PC-3 (cell line): ENCODE data around the gene BAX. TPM values are rescaled to one million over a fixed set of nuclear protein-coding genes. Genes with fewer than 3 reads are reported as not detected.

Experiments
- ATAC-seq: fragments of 200-7000 bp; cut with Tn5 transposase; 2 replicates; pipeline ENCODE4 v1.9.1; 2020; ENCODE audit warnings: mild to moderate bottlenecking, moderate library complexity
- BruUV-seq: library from RNA; stranded (reverse); fragments of 400-500 nt; replicated peaks from 2 replicates; lab custom pipeline; 2021; lab: Mats Ljungman, UMichigan
- CTCF ChIA-PET: fragments of 300-600 bp; sonication (Branson Sonifier 250); formaldehyde crosslinking; loops from one replicate; lab custom pipeline; 2022; ENCODE audit warnings: antibody characterized with exemption; lab: Charles Lee
- POLR2A ChIA-PET: fragments of 300-600 bp; sonication (Branson Sonifier 250); formaldehyde crosslinking; loops from one replicate; lab custom pipeline; 2022; ENCODE audit warnings: antibody characterized with exemption; ENCODE audit not compliant: unreplicated experiment; lab: Charles Lee
- DNase-seq: peaks from one replicate; pipeline ENCODE4 v3.0.0-alpha.2; 2015
- H2AFZ ChIP-seq: fragments of 300-600 bp; sonication (generic); 2 replicates; pipeline ENCODE4 v1.6.0; 2016; ENCODE audit warnings: antibody characterized with exemption, low read length
- H3F3A ChIP-seq: fragments of 300-600 bp; sonication (generic); one replicate; pipeline ENCODE4 v1.6.0; 2017; ENCODE audit warnings: antibody characterized with exemption, low read length, control low read depth, mild to moderate bottlenecking; ENCODE audit not compliant: unreplicated experiment
- H3K27ac ChIP-seq: fragments of 300-600 bp; sonication (generic); 2 replicates; pipeline ENCODE4 v1.5.1; 2016; ENCODE audit warnings: mild to moderate bottlenecking, low read length
- H3K27me3 ChIP-seq: fragments of 300-600 bp; sonication (generic); 2 replicates; pipeline ENCODE4 v1.6.1; 2016; ENCODE audit warnings: low read length, mixed read lengths
- H3K36me3 ChIP-seq: fragments of 300-600 bp; sonication (generic); 2 replicates; pipeline ENCODE4 v1.6.1; 2016; ENCODE audit warnings: low read depth, mixed run types, low read length, mixed read lengths
- H3K4me1 ChIP-seq: fragments of 300-600 bp; sonication (generic); 2 replicates; pipeline ENCODE4 v1.5.1; 2016; ENCODE audit warnings: low read length; ENCODE audit not compliant: insufficient read depth
- H3K4me2 ChIP-seq: fragments of 300-600 bp; sonication (generic); 2 replicates; pipeline ENCODE4 v1.6.0; 2016; ENCODE audit warnings: low read length
- H3K4me3 ChIP-seq: fragments of 300-600 bp; sonication (generic); 2 replicates; pipeline ENCODE4 v1.5.1; 2016; ENCODE audit warnings: mild to moderate bottlenecking, low read length, mixed read lengths
- H3K79me2 ChIP-seq: fragments of 300-600 bp; sonication (generic); 2 replicates; pipeline ENCODE4 v1.6.1; 2017; ENCODE audit warnings: low read length, mixed read lengths
- H3K9ac ChIP-seq: fragments of 300-600 bp; sonication (generic); 2 replicates; pipeline ENCODE4 v1.6.0; 2016; ENCODE audit warnings: mild to moderate bottlenecking, low read length
- H3K9me2 ChIP-seq: fragments of 300-600 bp; sonication (generic); replicated peaks from 2 replicates; pipeline ENCODE4 v1.6.1; 2016; ENCODE audit warnings: mixed run types, low read length, mixed read lengths
- H3K9me3 ChIP-seq: fragments of 300-600 bp; sonication (generic); 2 replicates; pipeline ENCODE4 v1.6.1; 2016; ENCODE audit warnings: low read length, mixed read lengths
- H4K20me1 ChIP-seq: fragments of 300-600 bp; sonication (generic); 2 replicates; pipeline ENCODE4 v1.6.1; 2016; ENCODE audit warnings: low read length, mixed read lengths
- EZH2 ChIP-seq: fragments of 300-600 bp; sonication (generic); IDR thresholded peaks from one replicate; pipeline ENCODE4 v1.6.1; 2017; ENCODE audit warnings: antibody characterized with exemption, mild to moderate bottlenecking, low read length; ENCODE audit not compliant: unreplicated experiment
- EZH2phosphoT487 ChIP-seq: fragments of 300-600 bp; sonication (generic); IDR thresholded peaks from 2 replicates; pipeline ENCODE4 v1.6.1; 2018; ENCODE audit warnings: mild to moderate bottlenecking, antibody characterized with exemption, low read length, borderline replicate concordance
- intact Hi-C: fragments of 100-400 bp; cut with micrococcal nuclease; formaldehyde crosslinking; loops from 2 replicates; pipeline ENCODE4 v1.9.0; 2023
- total RNA-seq: library from RNA; depleted of rRNA; stranded (reverse); fragments of >200 nt; gene quantifications from 2 replicates; pipeline ENCODE4 v1.2.3, GENCODE V29; 2014
- TF ChIP-seq, protein P1 (sequence below): fragments of 300-600 bp; sonication (generic); conservative IDR thresholded peaks from 2 replicates; pipeline ENCODE4 v1.5.1; 2017; ENCODE audit warnings: antibody characterized with exemption, low read depth, mild to moderate bottlenecking, low read length

The BAX gene
- total RNA-seq, 1 experiment from 2014 or later = 44.8 TPM

DNA sequence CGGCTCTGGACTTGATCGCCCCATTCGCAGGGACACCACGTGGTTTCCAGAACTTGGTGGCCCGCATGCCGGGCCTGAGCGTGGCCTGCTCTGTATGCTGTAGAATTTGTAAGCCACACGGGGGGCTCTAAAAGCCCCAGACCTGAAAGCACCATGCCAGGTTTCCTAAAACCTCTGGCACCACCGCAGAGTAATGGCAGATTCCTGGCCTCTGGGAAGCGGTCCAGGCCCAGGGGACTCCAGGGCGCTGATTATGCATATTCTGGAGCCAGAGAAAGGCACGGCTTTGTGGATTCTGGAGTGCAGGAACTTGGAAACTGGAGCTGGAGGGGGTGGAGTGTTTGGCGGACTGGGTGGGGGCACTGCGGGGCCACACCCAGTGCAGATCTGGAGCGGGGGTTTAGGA is 14.1 kb downstream of the BAX start:
- no TSS peak for BruUV-seq
- Histone ChIP-seq H3K9ac (no peak overlapping the region), H2AFZ (no peak overlapping the region), H3K36me3 (peaks cover 17% of the 10 kb centered on the region; the same call in 1 of the 2 replicates), H3K9me2 (no peaks in the 10 kb centered on the region), H3K79me2 (peaks cover 14% of the 10 kb centered on the region), H3K4me1 (peaks cover 17% of the 10 kb centered on the region), H3K27me3 (no peaks in the 10 kb centered on the region), H3K4me2 (no peak overlapping the region), H3K4me3 (no peak overlapping the region), H4K20me1 (0 out of 2 replicates have a peak, but pooled peaks cover 5% of the 10 kb centered on the region), H3F3A (peaks cover 5% of the 10 kb centered on the region), H3K9me3 (no peaks in the 10 kb centered on the region), H3K27ac (no peak overlapping the region)
- no peak for DNase-seq
- ChIA-PET POLR2A (no interaction called here), CTCF (no interaction called here)
- ATAC-seq = no peak
- intact Hi-C loops = no loop called here
- TF ChIP-seq, protein P1, sequence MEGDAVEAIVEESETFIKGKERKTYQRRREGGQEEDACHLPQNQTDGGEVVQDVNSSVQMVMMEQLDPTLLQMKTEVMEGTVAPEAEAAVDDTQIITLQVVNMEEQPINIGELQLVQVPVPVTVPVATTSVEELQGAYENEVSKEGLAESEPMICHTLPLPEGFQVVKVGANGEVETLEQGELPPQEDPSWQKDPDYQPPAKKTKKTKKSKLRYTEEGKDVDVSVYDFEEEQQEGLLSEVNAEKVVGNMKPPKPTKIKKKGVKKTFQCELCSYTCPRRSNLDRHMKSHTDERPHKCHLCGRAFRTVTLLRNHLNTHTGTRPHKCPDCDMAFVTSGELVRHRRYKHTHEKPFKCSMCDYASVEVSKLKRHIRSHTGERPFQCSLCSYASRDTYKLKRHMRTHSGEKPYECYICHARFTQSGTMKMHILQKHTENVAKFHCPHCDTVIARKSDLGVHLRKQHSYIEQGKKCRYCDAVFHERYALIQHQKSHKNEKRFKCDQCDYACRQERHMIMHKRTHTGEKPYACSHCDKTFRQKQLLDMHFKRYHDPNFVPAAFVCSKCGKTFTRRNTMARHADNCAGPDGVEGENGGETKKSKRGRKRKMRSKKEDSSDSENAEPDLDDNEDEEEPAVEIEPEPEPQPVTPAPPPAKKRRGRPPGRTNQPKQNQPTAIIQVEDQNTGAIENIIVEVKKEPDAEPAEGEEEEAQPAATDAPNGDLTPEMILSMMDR = no peak
- TF ChIP-seq EZH2phosphoT487 = no peak
- TF ChIP-seq EZH2 = no peak

DNA sequence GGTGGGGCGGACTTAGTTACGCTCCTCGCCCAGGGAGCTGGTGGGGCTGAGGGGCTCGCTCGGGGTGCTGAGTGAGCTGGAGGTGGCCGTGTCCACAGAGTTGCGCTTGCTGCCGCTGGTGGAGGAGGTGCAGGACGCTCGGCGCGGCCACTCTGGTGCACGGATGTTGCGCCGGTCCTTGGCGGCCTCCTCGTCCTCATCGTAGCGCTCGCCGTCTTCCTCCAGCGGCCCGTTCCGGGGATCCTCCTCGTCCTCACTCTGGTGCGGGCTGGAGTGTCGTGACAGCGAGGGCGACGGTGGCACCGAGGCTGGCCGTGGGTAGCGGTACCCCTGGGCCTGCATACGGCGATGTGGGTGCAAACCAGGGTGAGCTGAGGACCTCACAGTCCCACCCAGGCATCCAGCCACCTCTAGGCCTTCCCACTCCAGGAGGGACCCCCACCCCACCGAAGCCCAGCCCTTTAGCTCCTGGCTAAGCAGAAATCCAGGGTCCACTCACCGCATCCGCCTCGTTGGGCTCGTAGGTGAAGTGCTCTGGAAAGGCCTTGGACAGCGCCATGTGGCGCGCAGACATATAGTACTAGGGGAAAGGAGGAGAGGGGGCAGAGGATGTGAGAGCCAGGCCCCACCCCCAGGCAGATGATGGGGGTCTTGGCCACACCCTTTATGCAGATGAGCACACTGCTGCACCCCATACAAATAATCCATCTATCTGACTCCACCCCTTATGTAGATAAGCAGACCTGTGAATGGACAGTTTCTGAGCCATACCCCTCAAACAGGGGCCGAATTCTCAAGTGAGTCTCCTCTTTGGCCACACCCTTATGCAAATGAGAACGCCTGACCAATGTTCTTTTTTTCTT is 14.8 kb downstream of the BAX start:
- Histone ChIP-seq H3K27ac (no peak overlapping the region), H3K4me2 (no peak overlapping the region), H2AFZ (no peak overlapping the region), H3K4me1 (peaks cover 10% of the 10 kb centered on the region), H3K79me2 (peaks cover 14% of the 10 kb centered on the region), H4K20me1 (0 out of 2 replicates have a peak, but pooled peaks cover 5% of the 10 kb centered on the region), H3K36me3 (peaks cover 17% of the 10 kb centered on the region; the same call in 1 of the 2 replicates), H3K27me3 (no peaks in the 10 kb centered on the region), H3K4me3 (no peak overlapping the region), H3K9me3 (no peaks in the 10 kb centered on the region), H3F3A (peaks cover 2% of the 10 kb centered on the region), H3K9me2 (no peaks in the 10 kb centered on the region), H3K9ac (no peak overlapping the region)
- BruUV-seq = no TSS peak
- intact Hi-C loops = no loop called here
- POLR2A ChIA-PET = no interaction called here
- TF ChIP-seq EZH2phosphoT487 = no peak
- no peak for TF ChIP-seq EZH2
- TF ChIP-seq, protein P1 = no peak
- CTCF ChIA-PET = interaction anchor here (0.9 kb wide), 1 partner anchor 127 kb away, joined by 4 read pairs; no protein-coding TSS in a partner anchor
- DNase-seq (no peak), ATAC-seq (no peak)
